HepG2 (cell line): Measurements from ENCODE around the gene KIAA0319L. TPM values are rescaled to one million over a fixed set of nuclear protein-coding genes. Genes with fewer than 3 reads are reported as not detected.

Source experiments
- ATF7-NPFF ChIP-seq: sonication (generic); formaldehyde crosslinking; IDR thresholded peaks from 2 replicates; pipeline ENCODE4 v1.8.1; 2023; ENCODE audit warnings: mild to moderate bottlenecking, low read depth, missing genetic modification reagents, moderate library complexity
- DNMT3B ChIP-seq: conservative IDR thresholded peaks from 2 replicates; pipeline ENCODE4 v1.6.1; 2016; ENCODE audit warnings: missing biosample characterization, control low read depth
- ERF ChIP-seq: IDR thresholded peaks from 2 replicates; pipeline ENCODE4 v1.6.1; 2018; ENCODE audit warnings: missing biosample characterization, missing genetic modification reagents
- FOXA3 ChIP-seq: IDR thresholded peaks from 2 replicates; pipeline ENCODE4 v1.6.1; 2016; ENCODE audit warnings: missing genetic modification reagents, missing compliant biosample characterization
- HMG20B ChIP-seq: conservative IDR thresholded peaks from 2 replicates; pipeline ENCODE4 v1.6.1; 2016; ENCODE audit warnings: missing genetic modification reagents, missing compliant biosample characterization
- HNF4G ChIP-seq, 2 experiments: sonication (generic) in 1 of 2; formaldehyde crosslinking in 1 of 2; IDR thresholded peaks; 2 replicates each; pipeline versions ENCODE4 v1.4.0 to v1.6.1; 2011 to 2020; ENCODE audit warnings: borderline replicate concordance in 2 of 2, low read depth in 2 of 2, mild to moderate bottlenecking in 2 of 2, low read length in 1 of 2, missing genetic modification reagents in 1 of 2, moderate library complexity in 1 of 2
- KDM1A ChIP-seq: IDR thresholded peaks from 2 replicates; pipeline ENCODE4 v1.6.1; 2016; ENCODE audit warnings: missing compliant biosample characterization
- MIER3 ChIP-seq: IDR thresholded peaks from 2 replicates; pipeline ENCODE4 v1.6.1; 2016; ENCODE audit warnings: missing compliant biosample characterization, borderline replicate concordance
- MXD4 ChIP-seq: IDR thresholded peaks from 2 replicates; pipeline ENCODE4 v1.6.1; 2016; ENCODE audit warnings: mild to moderate bottlenecking, missing biosample characterization, missing genetic modification reagents
- NCOA2 ChIP-seq: sonication (generic); formaldehyde crosslinking; IDR thresholded peaks from 2 replicates; pipeline ENCODE4 v1.8.0; 2022; ENCODE audit warnings: inconsistent platforms
- SPEN ChIP-seq: sonication (generic); formaldehyde crosslinking; IDR thresholded peaks from 2 replicates; pipeline ENCODE4 v1.5.1; 2020; ENCODE audit warnings: low read depth, mild to moderate bottlenecking, missing genetic modification reagents
- SRF ChIP-seq: IDR thresholded peaks from 2 replicates; pipeline ENCODE4 v1.6.1; 2011; ENCODE audit warnings: mild to moderate bottlenecking, low read depth, low read length, moderate library complexity
- SUZ12 ChIP-seq: fragments of 150-350 bp; IDR thresholded peaks from 2 replicates; pipeline ENCODE4 v1.6.1; 2014; ENCODE audit warnings: low read depth, low read length
- U2AF1 ChIP-seq: fragments of 200-400 bp; formaldehyde crosslinking; optimal IDR thresholded peaks from 2 replicates; pipeline ENCODE3; 2017; ENCODE audit warnings: mild to moderate bottlenecking, low read depth, low read length
- ZBTB42 ChIP-seq: sonication (generic); formaldehyde crosslinking; IDR thresholded peaks from 2 replicates; pipeline ENCODE4 v1.5.0; 2020; ENCODE audit warnings: mild to moderate bottlenecking, missing genetic modification reagents
- ZNF350 ChIP-seq: sonication (generic); formaldehyde crosslinking; IDR thresholded peaks from 2 replicates; pipeline ENCODE4 v1.4.0; 2020; ENCODE audit warnings: mild to moderate bottlenecking, low read depth, missing genetic modification reagents, borderline replicate concordance
- ZNF615 ChIP-seq: sonication (generic); formaldehyde crosslinking; IDR thresholded peaks from 2 replicates; pipeline ENCODE4 v1.5.0; 2020; ENCODE audit warnings: mild to moderate bottlenecking, missing genetic modification reagents, borderline replicate concordance
- ZNF766 ChIP-seq: sonication (generic); formaldehyde crosslinking; IDR thresholded peaks from 2 replicates; pipeline ENCODE4 v1.5.0; 2020; ENCODE audit warnings: missing genetic modification reagents, borderline replicate concordance
- polyA plus RNA-seq, 8 experiments: library from polyadenylated mRNA; depleted of rRNA in 3 of 8; stranded (reverse) in 7 of 8; unstranded in 1 of 8; fragments of >200 nt; fragmentation: Illumina TruSeq in 4 of 8; extraction: Trizol in 4 of 8; gene quantifications; 2 replicates each; pipeline versions ENCODE4 v1.2.1 to v1.2.3, GENCODE V29; 2011 to 2016; ENCODE audit warnings: low read depth in 4 of 8, missing spikeins in 1 of 8, mixed read lengths in 1 of 8; ENCODE audit not compliant: insufficient read depth in 1 of 8
- total RNA-seq, 5 experiments: library from RNA; depleted of rRNA; stranded (reverse); fragments of >200 nt; fragmentation: Illumina TruSeq; extraction: Trizol; gene quantifications; 2 replicates each; pipeline ENCODE4 v1.2.3, GENCODE V29; 2016; ENCODE audit warnings: low read depth in 1 of 5
- TF ChIP-seq, protein P1 (sequence below): IDR thresholded peaks from 2 replicates; pipeline ENCODE4 v1.6.1; 2018; ENCODE audit warnings: missing genetic modification reagents, mild to moderate bottlenecking, missing compliant biosample characterization
- TF ChIP-seq, protein P2 (sequence below): sonication (generic); formaldehyde crosslinking; IDR thresholded peaks from 2 replicates; pipeline ENCODE4 v1.4.0; 2020; ENCODE audit warnings: missing genetic modification reagents; ENCODE audit errors: not compliant biosample characterization
- TF ChIP-seq, protein P3 (sequence below): IDR thresholded peaks from 2 replicates; pipeline ENCODE4 v1.4.0; 2020; ENCODE audit warnings: mild to moderate bottlenecking, missing genetic modification reagents
- TF ChIP-seq, protein P4 (sequence below): sonication (generic); formaldehyde crosslinking; IDR thresholded peaks from 2 replicates; pipeline ENCODE4 v1.4.0; 2020; ENCODE audit warnings: mild to moderate bottlenecking, missing genetic modification reagents, borderline replicate concordance

The KIAA0319L gene
- total and polyA plus RNA-seq, 2 of the 13 experiments (the other 11 are each of a cell fraction or from before 2014, with no cell fraction given) = 33.4 to 82.6 TPM

DNA sequence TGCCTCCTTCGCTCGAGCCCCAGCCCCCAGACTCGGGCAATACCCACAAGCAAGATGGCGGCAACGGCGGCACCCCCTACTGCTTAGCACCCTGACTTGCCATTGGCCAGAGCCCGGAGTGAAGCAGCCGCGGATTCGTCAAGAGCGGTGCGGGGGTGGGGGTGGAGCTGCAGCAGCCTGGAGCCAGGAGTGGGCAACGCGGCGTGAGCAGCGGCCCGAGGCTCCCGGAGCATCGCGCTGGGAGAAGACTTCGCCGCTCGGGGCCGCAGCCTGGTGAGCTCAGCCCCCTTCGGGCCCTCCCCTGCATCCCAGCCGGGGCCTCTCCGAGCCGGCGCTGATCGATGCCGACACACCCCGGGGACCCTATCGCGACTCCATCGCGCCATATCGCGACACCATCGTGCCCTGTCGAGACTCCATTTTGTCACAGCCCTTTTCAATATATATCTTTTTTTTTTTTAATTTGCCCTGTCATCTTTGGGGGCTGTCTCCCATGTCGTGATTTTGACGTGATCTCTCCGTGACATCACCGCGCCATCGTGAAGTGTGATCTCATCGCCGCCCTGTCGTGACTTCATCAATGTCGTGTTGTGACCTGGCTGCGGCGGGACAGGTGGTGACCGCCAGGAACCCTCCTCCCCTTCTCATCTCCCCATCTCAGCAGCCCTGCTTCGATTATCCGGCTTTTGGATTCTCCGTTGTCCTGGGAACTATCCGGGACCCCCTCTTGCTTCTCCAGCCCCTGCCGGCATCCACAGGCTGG lies 589 bp upstream of the KIAA0319L start, which contains the start of gene NCDN (continued):
- TF ChIP-seq MXD4 (CRISPR knock-in tag) (no peak; the same call in none of the 2 replicates), ATF7-NPFF (CRISPR knock-in tag) (peak; percentile 49; the same call in 1 of the 2 replicates), SUZ12 (no peak), DNMT3B (CRISPR knock-in tag) (no peak), ZNF350 (CRISPR knock-in tag) (no peak), FOXA3 (CRISPR knock-in tag) (0 out of 2 replicates have a peak, but pooled peaks have one; percentile 16), ZNF615 (CRISPR knock-in tag) (peak; percentile 2; the same call in 1 of the 2 replicates), U2AF1 (no peak), KDM1A (CRISPR knock-in tag) (no peak), HMG20B (CRISPR knock-in tag) (no peak), NCOA2 (CRISPR knock-in tag) (no peak; the same call in 1 of the 2 replicates), MIER3 (CRISPR knock-in tag) (peak; percentile 76; the same call in 1 of the 2 replicates), ZNF766 (CRISPR knock-in tag) (0 out of 2 replicates have a peak, but pooled peaks have one; percentile 67), SPEN (peak; percentile 92; the same call in 1 of the 2 replicates), ERF (no peak), HNF4G (IDR thresholded peaks at IDR 0.05; ENCODE audit: borderline replicate concordance, low read depth, low read length) (no peak), HNF4G (CRISPR knock-in tag; IDR thresholded peaks at IDR 0.05; ENCODE audit: borderline replicate concordance, low read depth) (no peak), SRF (no peak), ZBTB42 (CRISPR knock-in tag) (no peak)
- TF ChIP-seq, protein P1, sequence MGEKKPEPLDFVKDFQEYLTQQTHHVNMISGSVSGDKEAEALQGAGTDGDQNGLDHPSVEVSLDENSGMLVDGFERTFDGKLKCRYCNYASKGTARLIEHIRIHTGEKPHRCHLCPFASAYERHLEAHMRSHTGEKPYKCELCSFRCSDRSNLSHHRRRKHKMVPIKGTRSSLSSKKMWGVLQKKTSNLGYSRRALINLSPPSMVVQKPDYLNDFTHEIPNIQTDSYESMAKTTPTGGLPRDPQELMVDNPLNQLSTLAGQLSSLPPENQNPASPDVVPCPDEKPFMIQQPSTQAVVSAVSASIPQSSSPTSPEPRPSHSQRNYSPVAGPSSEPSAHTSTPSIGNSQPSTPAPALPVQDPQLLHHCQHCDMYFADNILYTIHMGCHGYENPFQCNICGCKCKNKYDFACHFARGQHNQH = no peak
- TF ChIP-seq, protein P2, sequence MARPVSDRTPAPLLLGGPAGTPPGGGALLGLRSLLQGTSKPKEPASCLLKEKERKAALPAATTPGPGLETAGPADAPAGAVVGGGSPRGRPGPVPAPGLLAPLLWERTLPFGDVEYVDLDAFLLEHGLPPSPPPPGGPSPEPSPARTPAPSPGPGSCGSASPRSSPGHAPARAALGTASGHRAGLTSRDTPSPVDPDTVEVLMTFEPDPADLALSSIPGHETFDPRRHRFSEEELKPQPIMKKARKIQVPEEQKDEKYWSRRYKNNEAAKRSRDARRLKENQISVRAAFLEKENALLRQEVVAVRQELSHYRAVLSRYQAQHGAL (CRISPR knock-in tag) = peak; percentile 25
- TF ChIP-seq, protein P3, sequence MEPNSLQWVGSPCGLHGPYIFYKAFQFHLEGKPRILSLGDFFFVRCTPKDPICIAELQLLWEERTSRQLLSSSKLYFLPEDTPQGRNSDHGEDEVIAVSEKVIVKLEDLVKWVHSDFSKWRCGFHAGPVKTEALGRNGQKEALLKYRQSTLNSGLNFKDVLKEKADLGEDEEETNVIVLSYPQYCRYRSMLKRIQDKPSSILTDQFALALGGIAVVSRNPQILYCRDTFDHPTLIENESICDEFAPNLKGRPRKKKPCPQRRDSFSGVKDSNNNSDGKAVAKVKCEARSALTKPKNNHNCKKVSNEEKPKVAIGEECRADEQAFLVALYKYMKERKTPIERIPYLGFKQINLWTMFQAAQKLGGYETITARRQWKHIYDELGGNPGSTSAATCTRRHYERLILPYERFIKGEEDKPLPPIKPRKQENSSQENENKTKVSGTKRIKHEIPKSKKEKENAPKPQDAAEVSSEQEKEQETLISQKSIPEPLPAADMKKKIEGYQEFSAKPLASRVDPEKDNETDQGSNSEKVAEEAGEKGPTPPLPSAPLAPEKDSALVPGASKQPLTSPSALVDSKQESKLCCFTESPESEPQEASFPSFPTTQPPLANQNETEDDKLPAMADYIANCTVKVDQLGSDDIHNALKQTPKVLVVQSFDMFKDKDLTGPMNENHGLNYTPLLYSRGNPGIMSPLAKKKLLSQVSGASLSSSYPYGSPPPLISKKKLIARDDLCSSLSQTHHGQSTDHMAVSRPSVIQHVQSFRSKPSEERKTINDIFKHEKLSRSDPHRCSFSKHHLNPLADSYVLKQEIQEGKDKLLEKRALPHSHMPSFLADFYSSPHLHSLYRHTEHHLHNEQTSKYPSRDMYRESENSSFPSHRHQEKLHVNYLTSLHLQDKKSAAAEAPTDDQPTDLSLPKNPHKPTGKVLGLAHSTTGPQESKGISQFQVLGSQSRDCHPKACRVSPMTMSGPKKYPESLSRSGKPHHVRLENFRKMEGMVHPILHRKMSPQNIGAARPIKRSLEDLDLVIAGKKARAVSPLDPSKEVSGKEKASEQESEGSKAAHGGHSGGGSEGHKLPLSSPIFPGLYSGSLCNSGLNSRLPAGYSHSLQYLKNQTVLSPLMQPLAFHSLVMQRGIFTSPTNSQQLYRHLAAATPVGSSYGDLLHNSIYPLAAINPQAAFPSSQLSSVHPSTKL = no peak; the same call in 1 of the 2 replicates
- TF ChIP-seq, protein P4, sequence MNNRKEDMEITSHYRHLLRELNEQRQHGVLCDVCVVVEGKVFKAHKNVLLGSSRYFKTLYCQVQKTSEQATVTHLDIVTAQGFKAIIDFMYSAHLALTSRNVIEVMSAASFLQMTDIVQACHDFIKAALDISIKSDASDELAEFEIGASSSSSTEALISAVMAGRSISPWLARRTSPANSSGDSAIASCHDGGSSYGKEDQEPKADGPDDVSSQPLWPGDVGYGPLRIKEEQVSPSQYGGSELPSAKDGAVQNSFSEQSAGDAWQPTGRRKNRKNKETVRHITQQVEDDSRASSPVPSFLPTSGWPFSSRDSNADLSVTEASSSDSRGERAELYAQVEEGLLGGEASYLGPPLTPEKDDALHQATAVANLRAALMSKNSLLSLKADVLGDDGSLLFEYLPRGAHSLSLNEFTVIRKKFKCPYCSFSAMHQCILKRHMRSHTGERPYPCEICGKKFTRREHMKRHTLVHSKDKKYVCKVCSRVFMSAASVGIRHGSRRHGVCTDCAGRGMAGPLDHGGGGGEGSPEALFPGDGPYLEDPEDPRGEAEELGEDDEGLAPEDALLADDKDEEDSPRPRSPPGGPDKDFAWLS (CRISPR knock-in tag) = no peak
